Kasumi-1 (cell line): ENCODE data around the gene MRPL47.
"Not testable (repeated sequence)": the region's sequence is repeated elsewhere in the genome, so short reads cannot be mapped to it uniquely, and the experiment has no call there.

ENCODE experiments used
- DNase-seq, 2 experiments: peaks; one replicate each; lab custom pipeline; 2025; lab: John Stamatoyannopoulos, UW

Gene MRPL47

DNA sequence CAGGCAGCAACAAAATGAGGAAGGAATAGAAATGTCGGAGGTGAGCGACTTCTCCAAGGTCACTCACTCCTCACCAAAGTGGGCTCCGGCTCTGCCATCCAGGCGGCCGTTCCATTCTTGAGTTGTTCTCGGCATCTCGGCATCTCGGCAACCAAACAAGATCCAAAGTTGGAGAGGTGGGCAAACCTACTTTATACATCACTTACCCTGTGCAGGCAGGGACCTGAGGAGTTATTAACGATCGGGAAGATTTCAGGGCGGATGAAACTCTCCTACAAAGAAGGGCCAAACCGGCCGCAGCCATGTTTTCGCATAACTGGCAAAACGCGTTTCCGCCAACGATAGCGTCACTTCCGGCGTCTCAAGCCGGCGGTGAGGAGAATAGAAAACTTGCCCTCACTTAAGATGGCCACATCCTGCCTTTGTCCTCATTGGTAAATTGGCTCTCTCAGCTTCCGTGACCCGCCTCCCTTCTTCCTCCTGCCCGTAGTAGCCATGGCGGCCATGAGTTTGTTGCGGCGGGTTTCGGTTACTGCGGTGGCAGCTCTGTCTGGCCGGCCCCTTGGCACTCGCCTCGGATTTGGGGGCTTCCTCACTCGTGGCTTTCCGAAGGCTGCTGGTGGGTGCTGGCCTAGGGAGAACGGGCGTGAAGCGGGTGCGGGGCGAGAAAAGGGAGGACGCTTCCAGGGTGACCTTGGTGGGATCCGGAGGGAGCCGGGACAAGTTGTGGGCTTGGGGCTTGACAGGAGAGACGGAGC, at the start of gene MRPL47, which contains the start of gene NDUFB5:
Gene MRPL47, minus strand, starts transcription at position 318 of the 758 bp plus-strand sequence. Its CDS starts 14 bp downstream, at position 304.
Gene NDUFB5, plus strand, starts transcription at position 474 of the 758 bp plus-strand sequence. Its CDS starts 22 bp downstream, at position 496.
- peak; percentile 99 for DNase-seq

DNA sequence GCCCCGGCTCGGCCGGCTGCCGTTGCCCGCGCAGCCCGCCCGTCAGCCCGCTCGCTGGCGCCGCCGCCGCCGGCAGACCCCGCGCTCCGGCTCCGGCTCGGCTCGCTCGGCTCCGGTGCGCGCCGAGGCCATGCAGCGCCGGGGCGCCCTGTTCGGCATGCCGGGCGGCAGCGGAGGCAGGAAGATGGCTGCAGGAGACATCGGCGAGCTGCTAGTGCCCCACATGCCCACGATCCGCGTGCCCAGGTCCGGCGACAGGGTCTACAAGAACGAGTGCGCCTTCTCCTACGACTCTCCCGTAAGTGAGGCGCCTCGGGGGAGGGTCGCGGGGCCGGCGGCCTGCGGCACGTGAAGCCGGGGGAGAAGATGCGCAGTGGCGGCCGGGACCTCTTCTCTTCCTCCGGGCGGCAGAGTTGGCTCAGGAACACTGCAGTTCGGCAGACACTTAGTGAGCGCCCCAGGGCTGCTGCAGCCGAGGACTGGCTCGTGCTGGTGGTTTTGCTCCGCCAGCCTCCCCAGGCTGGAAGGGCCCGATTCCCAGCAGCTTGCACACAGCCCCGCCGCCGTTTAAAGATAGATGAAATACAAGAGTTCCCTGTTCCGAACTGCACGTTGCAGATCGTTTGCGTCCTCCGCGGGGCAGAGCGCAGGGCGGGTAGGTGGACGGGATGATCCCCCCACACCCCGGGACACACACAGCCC, 48.8 kb upstream of the MRPL47 start:
- peak; percentile 61 to 66 for DNase-seq

DNA sequence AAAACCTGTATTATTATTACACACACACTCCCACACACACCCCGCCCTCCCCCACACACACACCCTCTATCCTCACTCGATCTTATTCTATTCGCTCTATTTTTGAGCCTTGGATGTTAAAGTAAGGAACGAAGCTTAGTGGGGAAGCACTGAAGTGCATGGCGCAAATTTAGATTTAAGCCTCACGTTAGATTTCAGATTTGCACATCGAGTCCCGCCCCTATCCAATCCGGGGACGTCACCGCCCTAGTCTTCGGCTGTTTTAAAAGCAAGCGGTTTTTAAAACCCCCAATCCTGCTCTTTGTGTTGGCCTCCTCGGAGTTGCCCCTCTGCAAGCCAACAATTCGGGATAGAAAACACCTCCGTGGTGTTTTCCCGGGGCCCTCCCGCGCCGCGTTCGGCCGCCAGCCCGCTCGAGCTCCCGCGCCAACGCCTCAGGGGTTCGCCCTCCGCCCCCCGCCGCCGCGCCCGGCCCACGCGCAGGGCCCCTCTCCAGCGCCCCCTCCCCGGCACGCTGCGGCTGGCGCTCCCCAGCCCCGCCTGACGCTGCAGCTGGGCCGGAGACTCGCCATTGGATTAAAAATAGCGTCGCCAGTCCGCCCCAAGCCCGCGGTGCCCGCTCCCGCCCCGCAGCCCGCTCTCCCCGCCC, 48.1 kb upstream of the MRPL47 start, which contains the start of gene USP13:
Gene USP13, plus strand, starts transcription at position 594 of the 649 bp plus-strand sequence. CDS start 186 bp downstream, outside the sequence.
- DNase-seq = peak; percentile 76 to 77

DNA sequence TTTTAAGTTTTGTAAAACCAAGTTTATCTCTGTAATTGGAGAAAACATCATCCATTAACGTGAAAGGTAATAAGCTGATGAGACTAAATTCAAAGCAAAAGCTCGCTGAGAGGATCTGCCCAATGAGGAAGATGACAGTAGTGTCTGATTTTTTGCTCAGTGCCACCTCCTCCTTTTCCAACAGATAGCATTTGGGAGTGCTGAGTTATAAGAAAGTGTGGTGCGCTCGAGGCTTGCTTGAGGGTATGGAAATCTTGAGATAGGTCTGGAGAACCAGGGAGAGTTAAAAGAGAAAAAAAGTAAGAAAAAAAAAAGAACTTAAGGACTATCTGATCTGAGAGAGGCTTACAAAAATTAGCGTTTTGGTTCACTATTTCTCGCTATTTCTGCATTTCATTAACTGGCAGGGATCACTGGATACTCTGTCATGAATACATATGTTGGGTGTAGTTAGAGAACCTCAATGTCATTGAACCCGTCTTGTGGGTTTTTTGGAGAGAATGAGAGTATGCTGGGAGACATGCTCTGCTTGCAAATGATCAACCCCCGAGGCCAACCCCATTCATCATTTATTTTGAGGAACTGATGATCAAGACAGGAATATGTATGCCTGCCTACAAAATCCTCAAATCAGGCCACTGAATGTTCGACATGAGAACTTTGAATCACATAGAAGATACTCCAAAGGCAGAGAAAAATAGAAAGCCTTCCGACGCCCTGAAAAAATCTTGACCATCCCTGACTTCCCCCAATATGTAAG, 47.4 kb upstream of the MRPL47 start:
- no peak for DNase-seq

DNA sequence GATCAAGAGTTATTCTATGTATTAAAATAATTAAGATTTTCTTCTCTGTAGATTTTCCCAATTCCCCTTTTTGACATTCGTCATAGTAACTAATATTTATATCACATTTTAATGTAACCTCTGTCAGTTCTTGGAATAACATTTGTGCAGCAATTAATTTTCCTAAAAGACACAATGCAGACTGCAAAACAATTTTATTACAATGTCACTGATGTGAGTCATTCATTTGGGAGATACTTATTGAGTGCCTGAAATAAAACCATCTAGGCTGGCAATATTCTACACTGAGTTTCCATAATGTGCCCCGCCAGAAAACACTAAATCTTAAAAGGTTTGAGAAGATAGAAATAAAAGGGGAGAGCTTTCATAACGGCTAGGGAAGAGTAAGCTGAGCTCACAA, 41.7 kb upstream of the MRPL47 start:
- DNase-seq = no peak

DNA sequence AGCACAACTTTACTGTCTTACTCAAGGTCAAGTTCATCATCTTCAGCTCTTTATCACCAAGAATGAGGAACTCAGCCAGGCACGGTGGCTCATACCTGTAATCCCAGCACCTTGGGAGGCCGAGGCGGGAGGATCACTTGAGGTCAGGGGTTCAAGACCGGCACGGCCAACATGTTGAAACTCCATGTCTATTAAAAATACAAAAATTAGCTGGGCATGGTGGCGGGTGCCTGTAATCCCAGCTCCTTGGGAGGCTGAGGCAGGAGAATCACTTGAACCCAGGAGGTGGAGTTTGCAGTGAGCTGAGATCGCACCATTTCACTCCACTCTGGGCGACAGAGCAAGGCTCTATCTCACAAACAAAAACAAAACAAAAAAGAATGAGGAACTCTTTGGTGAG, 39.4 kb upstream of the MRPL47 start:
- not testable (repeated sequence) for DNase-seq

DNA sequence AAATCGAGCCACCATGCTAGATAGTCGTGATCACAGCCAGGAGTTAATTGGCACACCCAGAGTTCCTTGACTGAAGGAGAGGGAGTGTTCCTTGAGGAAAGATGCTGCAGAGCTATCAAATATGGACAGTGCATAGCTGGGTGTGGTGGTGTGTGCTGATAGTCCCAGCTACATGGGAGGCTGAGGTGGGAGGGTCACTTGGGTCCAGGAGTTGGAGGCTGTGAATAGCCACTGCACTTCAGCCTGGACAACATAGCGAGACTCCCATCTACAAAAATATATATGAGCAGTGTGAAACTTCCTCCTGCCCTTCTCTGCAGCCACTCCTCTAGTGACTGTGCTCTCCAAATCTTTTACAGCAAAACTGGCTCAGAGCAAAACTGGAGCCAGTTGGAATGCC, 38.4 kb upstream of the MRPL47 start:
- no peak for DNase-seq

DNA sequence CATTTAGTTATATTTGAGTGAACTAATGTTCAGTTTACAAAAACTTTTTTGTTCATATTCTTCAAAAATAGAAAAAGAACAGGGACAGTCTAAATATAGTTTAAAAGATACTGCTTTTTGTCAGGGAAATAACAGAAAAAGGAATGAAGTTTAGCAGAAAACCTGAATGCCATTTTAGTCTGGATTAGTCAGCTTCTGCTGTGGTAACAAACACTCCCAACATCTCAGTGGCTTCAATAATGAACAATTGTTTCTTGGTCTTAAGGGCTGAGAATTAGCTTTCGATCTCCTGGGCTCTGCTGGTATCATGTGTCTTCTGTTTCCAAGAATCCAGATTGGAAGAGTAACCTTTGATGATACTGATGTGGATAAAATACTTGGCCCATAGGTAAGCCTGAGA, 36.0 kb upstream of the MRPL47 start:
- DNase-seq = no peak

DNA sequence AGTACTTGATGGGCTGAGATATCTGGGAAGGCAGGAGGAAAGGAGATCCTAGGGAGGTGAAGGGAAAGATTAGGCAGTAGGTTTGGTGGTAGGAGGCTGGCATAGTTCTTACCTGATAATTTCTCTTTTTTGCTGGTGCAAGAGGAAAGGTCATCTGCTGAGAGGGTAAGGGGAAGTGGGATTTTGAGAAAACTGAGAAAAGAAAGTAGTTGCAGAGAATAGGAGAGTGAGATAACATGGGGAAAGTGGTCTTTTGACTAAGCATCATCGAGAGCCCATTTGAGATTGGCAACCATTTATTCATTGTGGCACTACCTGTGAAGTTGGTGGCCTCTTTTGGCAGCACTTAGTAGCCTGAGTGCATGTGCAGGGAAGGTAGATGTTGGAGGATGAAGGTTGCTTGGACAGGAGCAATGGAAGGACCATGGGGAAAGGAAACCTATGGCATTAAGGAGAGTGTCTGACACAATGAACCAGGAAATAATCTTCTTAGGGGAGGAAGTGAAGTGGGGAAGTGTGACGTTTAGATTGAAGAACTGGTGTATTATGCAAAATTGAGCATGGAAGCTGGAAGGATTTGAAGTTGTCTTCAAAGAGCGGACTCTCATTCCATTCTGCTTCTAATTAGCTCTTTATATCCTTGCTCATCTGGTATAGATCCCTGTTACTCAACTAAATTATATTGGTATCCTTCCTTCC, 26.5 kb upstream of the MRPL47 start:
- DNase-seq = no peak

DNA sequence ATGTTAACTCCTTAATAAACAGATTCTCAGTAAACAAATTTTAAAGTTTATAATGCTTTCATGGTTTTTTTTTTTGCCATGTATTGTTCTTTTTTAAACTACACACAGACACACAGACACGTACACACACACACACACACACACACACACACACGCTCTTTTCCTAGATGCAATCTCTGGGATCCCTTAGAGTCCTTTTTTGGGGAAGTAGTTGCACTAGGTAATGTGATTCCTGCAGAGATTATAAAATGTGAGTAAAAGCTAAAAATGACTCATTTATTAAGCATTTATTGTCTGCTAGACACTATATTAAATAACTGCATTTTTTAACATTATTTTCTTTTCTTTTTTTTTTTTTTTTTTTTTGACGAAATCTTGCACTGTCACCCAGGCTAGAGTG, 20.0 kb upstream of the MRPL47 start:
- no peak for DNase-seq

DNA sequence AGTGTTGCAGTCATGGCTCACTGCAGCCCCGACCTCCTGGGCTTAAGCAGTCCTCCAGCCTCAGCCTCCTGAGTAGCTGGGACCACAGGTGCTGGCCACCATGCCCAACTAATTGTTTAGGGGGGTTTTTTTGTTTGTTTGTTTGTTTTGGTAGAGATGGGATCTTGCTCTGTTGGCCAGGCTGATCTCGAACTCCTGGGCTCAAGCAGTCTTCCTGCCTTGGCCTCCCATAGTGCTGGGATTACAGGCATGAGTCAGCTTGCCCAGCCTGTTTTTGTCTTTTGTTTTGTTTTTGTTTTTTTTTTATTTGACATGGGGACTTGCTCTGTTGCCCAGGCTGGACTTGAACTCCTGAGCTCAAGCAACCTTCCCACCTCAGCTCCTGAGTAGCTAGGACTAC, 17.6 kb upstream of the MRPL47 start:
- no peak for DNase-seq

DNA sequence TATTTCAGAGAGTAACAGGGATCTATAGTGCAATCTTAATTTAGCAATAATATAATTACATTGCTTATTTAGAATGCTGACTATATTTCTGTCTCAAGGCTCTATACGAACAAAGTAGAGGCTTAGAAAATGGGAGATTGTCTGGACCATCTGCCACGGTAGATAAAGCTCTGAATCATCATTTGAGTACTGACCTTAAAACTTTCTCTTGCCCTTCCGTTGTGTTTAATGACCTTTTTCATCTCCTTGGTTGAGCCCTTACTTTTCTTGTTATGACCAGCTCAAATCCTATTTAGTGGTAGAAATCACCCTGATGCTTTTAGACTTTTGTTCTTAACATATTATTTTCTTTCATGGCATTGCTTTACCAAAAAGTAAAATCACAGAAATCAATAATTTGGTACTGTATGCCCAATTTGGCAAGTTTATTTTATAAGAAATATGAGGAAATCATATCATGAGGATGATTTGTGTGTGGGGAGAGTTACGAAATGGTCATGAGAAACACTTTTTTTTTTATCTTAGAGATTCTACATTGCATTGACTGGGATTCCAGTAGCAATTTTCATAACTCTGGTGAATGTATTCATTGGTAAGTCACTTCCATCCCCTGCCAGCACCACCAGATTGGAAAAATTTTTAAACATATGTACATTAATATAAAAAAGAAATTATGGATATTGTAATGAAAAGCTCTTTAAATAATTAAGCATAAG, 11.2 kb upstream of the MRPL47 start:
- DNase-seq = no peak

DNA sequence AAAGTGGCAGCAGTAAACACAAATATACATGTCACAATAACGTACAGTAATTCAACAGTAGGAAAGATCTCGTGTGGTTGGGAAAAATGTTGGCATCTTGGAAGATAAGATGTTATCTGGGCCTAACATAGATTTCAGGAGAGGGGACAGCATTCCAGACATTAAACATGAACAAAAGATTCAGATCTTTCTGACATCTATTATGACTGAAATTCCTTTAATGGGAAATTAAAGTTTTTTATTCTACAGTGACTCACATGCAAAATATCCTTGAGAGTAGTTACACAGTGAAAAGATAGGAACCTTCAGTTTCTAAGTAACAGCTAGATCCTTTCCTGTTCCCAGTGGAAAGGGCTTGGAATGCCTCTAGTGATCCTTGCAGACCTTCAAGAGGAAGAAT, 9.4 kb upstream of the MRPL47 start:
- no peak for DNase-seq

DNA sequence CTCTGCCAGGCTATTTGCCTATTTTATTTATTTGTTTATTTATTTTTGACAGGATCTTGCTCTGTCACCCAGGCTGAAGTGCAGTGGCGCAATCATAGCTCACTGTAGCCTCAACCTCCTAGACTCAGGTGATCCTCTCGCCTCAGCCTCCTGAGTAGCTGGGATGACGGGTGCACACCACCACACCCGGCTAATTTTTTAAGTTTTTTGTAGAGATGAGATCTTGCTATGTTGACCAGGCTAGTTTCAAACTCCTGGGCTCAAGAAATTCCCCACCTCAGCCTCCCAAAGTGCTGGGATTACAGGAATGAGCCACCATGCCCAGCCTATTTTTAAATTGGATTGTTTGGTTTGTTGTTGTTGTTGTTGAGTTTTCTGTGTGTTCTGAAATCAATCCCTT, 5.6 kb upstream of the MRPL47 start:
- DNase-seq = no peak

DNA sequence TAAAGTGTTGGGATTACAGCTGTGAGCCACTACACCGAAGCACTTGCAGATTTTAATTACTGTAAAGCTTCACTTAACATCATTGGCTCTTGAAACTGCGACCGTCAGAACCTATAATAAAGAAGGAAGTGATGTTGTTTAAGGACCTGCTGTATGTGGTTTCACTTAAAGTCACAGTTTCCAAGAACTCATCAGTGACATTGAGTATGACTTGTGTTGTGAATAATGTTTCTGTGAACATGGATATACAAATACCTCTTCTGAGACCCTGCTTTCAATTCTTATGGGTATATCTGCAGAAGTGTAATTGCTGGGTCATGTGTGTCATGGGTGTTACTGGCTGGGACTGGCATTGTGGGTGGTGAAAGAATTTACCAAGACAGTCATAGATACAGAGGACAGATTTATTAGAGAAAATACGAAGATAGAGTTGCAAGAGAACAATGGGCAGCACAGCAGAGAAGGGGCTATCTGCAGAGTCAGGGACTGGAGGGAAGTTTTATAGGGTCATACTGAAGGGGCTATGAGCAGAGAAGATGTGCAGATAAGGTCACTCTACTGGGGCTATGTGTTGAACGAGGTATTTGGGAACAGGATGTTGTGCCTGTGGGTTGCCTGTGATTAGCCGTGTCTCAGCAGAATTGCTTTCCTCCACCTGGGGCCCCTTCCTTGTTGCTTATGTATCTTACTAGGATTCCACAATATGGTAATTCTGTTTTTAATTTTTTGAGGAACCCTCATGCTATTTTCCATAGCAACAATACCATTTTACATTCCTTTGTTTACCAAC, 4.7 kb upstream of the MRPL47 start:
- DNase-seq = peak; percentile 38 to 43

DNA sequence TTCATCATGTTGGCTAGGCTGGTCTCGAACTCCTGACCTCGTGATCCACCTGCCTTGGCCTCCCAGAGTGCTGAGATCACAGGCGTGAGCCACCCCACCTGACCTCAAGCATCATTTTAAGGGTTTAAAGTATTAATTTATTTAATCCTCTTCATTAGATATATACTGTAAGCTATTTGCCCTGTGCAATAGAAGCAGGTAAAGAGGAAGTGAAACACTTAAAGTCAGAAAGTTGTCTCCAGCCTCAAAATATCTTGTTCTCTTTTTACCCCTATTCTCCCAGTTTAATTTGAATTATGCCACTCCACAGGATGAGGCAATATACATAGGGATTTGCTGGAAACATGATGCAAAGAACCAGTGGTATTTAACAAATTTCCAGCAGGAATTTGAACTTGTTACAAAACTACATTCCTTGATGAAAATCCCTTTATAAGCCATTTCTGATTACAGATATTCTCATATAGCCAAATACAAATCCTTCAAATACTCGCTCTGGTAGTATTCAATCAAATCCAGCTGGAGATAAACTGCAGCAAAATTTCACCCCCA, 2.2 kb upstream of the MRPL47 start:
- no peak for DNase-seq

DNA sequence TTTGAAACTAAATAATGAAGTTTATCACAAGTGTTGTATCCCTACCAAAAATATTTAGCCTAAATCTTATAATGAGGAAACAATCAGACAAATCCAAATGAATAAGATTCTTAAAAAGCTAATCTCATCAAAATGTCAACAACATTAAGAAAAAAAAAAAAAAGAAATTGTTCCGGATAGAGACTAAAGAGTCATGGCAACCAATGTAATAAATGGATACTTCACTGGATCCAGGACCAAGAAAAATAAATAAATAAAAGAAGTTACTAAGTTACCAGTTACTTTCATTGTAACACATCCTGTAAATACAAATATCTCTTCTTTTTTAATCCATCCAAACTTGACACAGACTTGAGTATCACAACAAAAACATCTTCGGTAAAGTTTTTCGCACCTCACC, 607 bp downstream of the MRPL47 start:
- peak in 1 of 2 experiments; percentile 23 for DNase-seq

DNA sequence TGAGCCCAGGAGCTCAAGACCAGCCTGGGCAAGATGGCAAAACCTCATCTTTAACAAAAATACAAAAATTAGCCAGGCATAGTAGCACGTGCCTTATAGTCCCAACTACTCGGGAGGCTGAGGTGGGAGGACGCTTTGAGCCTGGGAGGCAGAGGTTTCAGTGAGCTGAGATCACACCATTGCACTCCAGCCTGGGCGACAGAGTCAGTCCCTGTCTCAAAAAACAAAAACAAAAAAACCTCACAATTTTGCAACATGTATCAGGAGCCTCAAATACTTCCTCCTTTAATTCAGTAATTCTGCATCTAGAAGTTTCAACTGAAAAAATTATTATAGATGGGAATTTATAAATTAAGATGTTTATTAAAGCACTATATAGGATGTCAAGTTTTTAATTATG, 1.1 kb downstream of the MRPL47 start:
- DNase-seq = peak in 1 of 2 experiments; percentile 28

DNA sequence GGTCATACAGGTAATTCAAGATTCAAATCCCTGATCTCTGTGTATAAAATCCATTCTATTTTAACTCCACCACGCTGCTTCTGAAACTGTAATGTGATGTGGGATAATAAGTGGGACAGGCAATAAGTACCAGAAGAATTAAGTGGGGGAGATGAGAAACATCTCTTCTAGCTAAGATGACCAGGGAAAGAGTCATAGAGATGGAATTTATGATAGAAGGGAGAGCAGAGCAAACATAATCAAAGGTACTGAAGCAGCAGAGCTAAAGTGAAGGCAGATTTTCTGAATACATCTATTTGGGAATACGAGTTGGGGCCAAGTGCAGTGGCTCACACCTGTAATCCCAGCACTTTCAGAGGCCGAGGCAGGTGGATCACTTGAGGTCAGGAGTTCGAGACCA, 4.9 kb downstream of the MRPL47 start:
- no peak for DNase-seq

DNA sequence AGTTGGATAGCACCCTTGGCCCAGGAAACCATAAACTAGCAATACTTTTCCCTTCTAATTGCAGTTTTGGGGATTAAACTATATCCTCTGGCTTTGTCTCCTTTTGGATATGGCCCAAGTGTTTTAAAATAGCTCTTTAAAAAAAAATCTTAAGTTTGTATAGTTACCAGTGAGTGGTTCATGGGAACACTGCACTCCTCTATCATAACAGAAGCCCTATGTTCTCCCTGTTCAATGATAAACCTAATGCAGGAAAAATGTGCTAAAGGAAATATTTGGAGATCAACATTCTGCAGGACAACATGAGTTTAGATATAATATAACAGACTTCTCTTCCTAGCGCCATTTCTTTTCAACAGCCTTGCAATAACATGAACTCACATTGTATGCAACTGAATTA, 13.1 kb downstream of the MRPL47 start:
- DNase-seq = no peak
